Aorta (tissue), 5 donors: ENCODE results near the gene FILIP1. TPM values are rescaled to one million over a fixed set of nuclear protein-coding genes. Genes with fewer than 3 reads are reported as not detected.

ENCODE experiments used
- ATAC-seq: fragments of 200-7000 bp; cut with Tn5 transposase; one replicate; pipeline ENCODE4 v1.9.1; 2022; ENCODE audit warnings: moderate library complexity; ENCODE audit not compliant: low FRiP score
- DNase-seq, 2 donors: peaks; one replicate each; pipeline ENCODE4 v3.0.0-alpha.2; 2020
- H3K27ac ChIP-seq, 2 donors: one replicate each; pipeline ENCODE4 v1.5.1; 2013; ENCODE audit warnings: low read length in 2 of 2, mild to moderate bottlenecking in 2 of 2, moderate library complexity in 2 of 2, control low read depth in 1 of 2, inconsistent platforms in 1 of 2, low read depth in 1 of 2
- H3K27me3 ChIP-seq, 2 donors: one replicate each; pipeline ENCODE4 v1.6.1; 2013; ENCODE audit warnings: control low read depth in 1 of 2, low read length in 1 of 2, mild to moderate bottlenecking in 1 of 2, moderate library complexity in 1 of 2; ENCODE audit not compliant: insufficient read depth in 2 of 2, control insufficient read depth in 1 of 2
- H3K36me3 ChIP-seq, 2 donors: one replicate each; pipeline ENCODE4 v1.6.1; 2013; ENCODE audit warnings: control low read depth in 1 of 2, low read length in 1 of 2, mild to moderate bottlenecking in 1 of 2; ENCODE audit not compliant: insufficient read depth in 2 of 2, control insufficient read depth in 1 of 2
- H3K4me1 ChIP-seq, 2 donors: one replicate each; pipeline ENCODE4 v1.6.1; 2013; ENCODE audit warnings: low read length in 2 of 2, control low read depth in 1 of 2, mild to moderate bottlenecking in 1 of 2, moderate library complexity in 1 of 2; ENCODE audit not compliant: insufficient read depth in 2 of 2, control insufficient read depth in 1 of 2
- H3K4me3 ChIP-seq, 2 donors: one replicate each; pipeline ENCODE4 v1.5.1; 2013; ENCODE audit warnings: low read length in 2 of 2, control low read depth in 1 of 2, mild to moderate bottlenecking in 1 of 2
- H3K9me3 ChIP-seq: one replicate; pipeline ENCODE4 v1.6.1; 2013; ENCODE audit warnings: mild to moderate bottlenecking, low read length; ENCODE audit not compliant: control insufficient read depth
- WGBS, 2 donors: extraction: QIAGEN DNeasy Blood & Tissue Kit; methylation state at CpG; one replicate each; pipeline ENCODE4 v1.1.7; 2013; 5-methylcytosine and 5-hydroxymethylcytosine counted together
- intact Hi-C, 2 donors: fragments of 100-400 bp; cut with DNase I; formaldehyde crosslinking; loops; one replicate each; pipeline versions ENCODE4 v1.14.2 to v1.15.0; 2022
- long read RNA-seq, 2 donors: library from polyadenylated mRNA; unstranded; transcript quantifications; one replicate each; pipeline ENCODE4 v2.0.0, GENCODE V29; 2020 to 2021
- polyA plus RNA-seq, 2 donors: library from polyadenylated mRNA; stranded (reverse); fragments of 200-250 nt; gene quantifications; one replicate each; pipeline ENCODE4 v1.2.3, GENCODE V29; 2013
- total RNA-seq, 2 donors: library from RNA; stranded (reverse); fragmentation: NEBNext Ultra II Directional; extraction: Animal tissue kit (Norgen Biotek cat#: 25700); gene quantifications; one replicate each; pipeline ENCODE4 v1.2.1, GENCODE V29; 2021
- donor health status: healthy with polysubstance abuse.
- donor health status: Bipolar disorder and iron deficiency.
- donor health status: DM: no; HTN: no; CAD: no.
- donor health status: DM: no; HTN: no; CAD: no.
- donor health status: DM: yes; HTN: yes; CAD: no.

FILIP1 gene
- total RNA-seq, result 10 to 100 TPM; 34.4 to 53.3 TPM
- 1 to 10 TPM; 6.9 to 8.3 TPM for polyA plus RNA-seq
- long read RNA-seq, donor 1, partial matches to known transcripts, result 83 of 115 reads
- long read RNA-seq, donor 1, other reads (novel, unspliced or antisense), result 32 of 115 reads
- long read RNA-seq, donor 2, partial matches to known transcripts, result 7 of 17 reads
- long read RNA-seq, donor 2, other reads (novel, unspliced or antisense), result 10 of 17 reads

- no peaks in the 10 kb centered on the region for H3K9me3 ChIP-seq
- peak within 1 kb of the TSS; percentile 97 to 98 for H3K4me3 ChIP-seq
- no peaks in the 10 kb centered on the region for H3K36me3 ChIP-seq
- DNase-seq (peak in 1 of 2 donors; percentile 70), ATAC-seq (peak; percentile 91)
- intact Hi-C loops, result loop anchor here (5.0 kb wide), 5 partner anchors 46 to 211 kb away; partner anchors contain the start of gene TMEM30A (in 1 of the 2)
- WGBS, 2 donors, result 2% methylated on average over 10 of the region's 10 CpGs
- peaks cover 0 to 2% of the 10 kb centered on the region in 2 donors for H3K4me1 ChIP-seq
- H3K27ac ChIP-seq, result peak within 1 kb of the TSS; percentile 89 to 90
- H3K27me3 ChIP-seq, result no peaks in the 10 kb centered on the region
These were observed at the start of gene FILIP1 for GRCh38 chr6:75493400-75494064. FILIP1 (minus strand) TSS chr6:75493800; CDS start chr6:75414972, 78,828 bp downstream.

DNA sequence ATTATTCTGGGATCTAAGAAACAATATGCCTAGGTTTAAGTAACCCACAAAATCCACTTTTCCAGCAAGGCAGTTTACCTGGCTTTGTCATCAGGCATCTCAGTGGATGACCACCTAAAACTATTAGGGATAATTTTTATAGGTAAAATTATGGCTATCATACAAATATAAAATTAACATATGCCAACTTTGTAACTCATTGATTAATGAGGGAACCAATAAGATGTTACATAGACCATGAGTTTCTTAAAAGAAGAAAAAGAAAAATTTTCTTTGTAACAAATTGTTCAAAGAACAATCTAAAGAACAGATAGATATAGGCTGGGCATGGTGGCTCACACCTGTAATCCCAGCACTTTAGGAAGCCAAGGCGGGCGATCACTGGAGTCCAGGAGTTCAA lies 49.7 kb upstream of the FILIP1 start:
- WGBS, 2 donors, result 75 to 79% methylated on average over 2 of the region's 2 CpGs
- no peak overlapping the region for H3K4me3 ChIP-seq
- no peak for ATAC-seq

GRCh38 chr6:75539136-75539535 lies 45.5 kb upstream of the FILIP1 start:
- H3K9me3 ChIP-seq, result no peaks in the 10 kb centered on the region
- H3K4me1 ChIP-seq, result no peaks in the 10 kb centered on the region
- no peak for ATAC-seq
- H3K36me3 ChIP-seq, result no peaks in the 10 kb centered on the region
- intact Hi-C loops, result no loop called here
- DNase-seq, result no peak
- no peak overlapping the region for H3K4me3 ChIP-seq
- 21 to 24% methylated on average over 4 of the region's 4 CpGs for WGBS, 2 donors
- H3K27ac ChIP-seq, result no peak overlapping the region
- H3K27me3 ChIP-seq, result no peaks in the 10 kb centered on the region

More for the DNA sequence above, 49.7 kb upstream of the FILIP1 start:
- no peaks in the 10 kb centered on the region for H3K36me3 ChIP-seq
- intact Hi-C loops, result no loop called here
- no peak overlapping the region for H3K27ac ChIP-seq
- no peaks in the 10 kb centered on the region for H3K4me1 ChIP-seq
- no peaks in the 10 kb centered on the region for H3K27me3 ChIP-seq
- DNase-seq, result no peak
- no peaks in the 10 kb centered on the region for H3K9me3 ChIP-seq

DNA sequence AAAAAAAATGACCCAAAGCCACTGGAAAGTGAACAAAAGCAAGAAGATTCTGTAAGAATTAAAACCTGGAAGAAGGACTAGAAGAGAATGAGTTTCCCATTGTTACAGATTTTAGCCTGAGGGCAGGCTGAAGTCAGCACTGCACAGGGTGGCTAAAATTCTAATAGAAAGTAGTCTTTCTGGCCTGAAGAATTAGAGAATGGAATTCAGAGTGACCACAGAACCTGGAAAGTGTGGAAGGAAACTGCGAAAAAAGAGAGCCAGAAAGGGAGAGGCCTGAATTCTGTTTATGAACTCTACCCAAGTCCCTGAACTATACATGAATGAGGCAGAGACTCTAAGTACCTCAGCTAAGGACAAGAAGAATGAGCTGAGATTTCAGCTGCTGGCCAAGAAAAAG lies 38.9 kb upstream of the FILIP1 start:
- H3K36me3 ChIP-seq, result no peaks in the 10 kb centered on the region
- no peak for DNase-seq
- no peak for ATAC-seq
- no peak overlapping the region for H3K27ac ChIP-seq
- no peak overlapping the region for H3K4me3 ChIP-seq
- H3K27me3 ChIP-seq, result no peaks in the 10 kb centered on the region
- 71 to 93% methylated on average over 1 of the region's 1 CpG for WGBS, 2 donors
- peaks cover 3% of the 10 kb centered on the region for H3K9me3 ChIP-seq
- intact Hi-C loops, result no loop called here
- H3K4me1 ChIP-seq, result no peaks in the 10 kb centered on the region

GRCh38 chr6:75531174-75531573 lies 37.6 kb upstream of the FILIP1 start:
- 40 to 44% methylated on average over 1 of the region's 1 CpG for WGBS, 2 donors
- Histone ChIP-seq H3K4me3 (no peak overlapping the region), H3K9me3 (peaks cover 3% of the 10 kb centered on the region), H3K4me1 (no peaks in the 10 kb centered on the region), H3K36me3 (no peaks in the 10 kb centered on the region), H3K27ac (no peak overlapping the region), H3K27me3 (no peaks in the 10 kb centered on the region)
- ATAC-seq, result no peak
- no peak for DNase-seq
- intact Hi-C loops, result no loop called here

- H3K27ac ChIP-seq, result no peak overlapping the region
These were observed 37.1 kb upstream of the FILIP1 start for GRCh38 chr6:75530696-75531095.

GRCh38 chr6:75528423-75528822 lies 34.8 kb upstream of the FILIP1 start:
- H3K27ac ChIP-seq, result no peak overlapping the region
- no peaks in the 10 kb centered on the region for H3K4me1 ChIP-seq
- H3K4me3 ChIP-seq, result no peak overlapping the region
- ATAC-seq (no peak), DNase-seq (no peak)
- H3K36me3 ChIP-seq, result no peaks in the 10 kb centered on the region
- peaks cover 3% of the 10 kb centered on the region for H3K9me3 ChIP-seq
- intact Hi-C loops, result loop anchor here in 1 of 2 donors (10.0 kb wide), 1 partner anchor 164 kb away; no protein-coding TSS in a partner anchor
- WGBS, 2 donors, result 75 to 80% methylated on average over 2 of the region's 2 CpGs
- no peaks in the 10 kb centered on the region for H3K27me3 ChIP-seq

More at GRCh38 chr6:75530696-75531095, 37.1 kb upstream of the FILIP1 start:
- Histone ChIP-seq H3K36me3 (no peaks in the 10 kb centered on the region), H3K4me1 (no peaks in the 10 kb centered on the region), H3K9me3 (peaks cover 3% of the 10 kb centered on the region), H3K27me3 (no peaks in the 10 kb centered on the region), H3K4me3 (no peak overlapping the region)
- intact Hi-C loops, result no loop called here
- ATAC-seq, result no peak
- DNase-seq, result no peak
- whole genome bisulfite sequencing, 2 donors, result 55 to 62% methylated on average over 4 of the region's 4 CpGs

DNA sequence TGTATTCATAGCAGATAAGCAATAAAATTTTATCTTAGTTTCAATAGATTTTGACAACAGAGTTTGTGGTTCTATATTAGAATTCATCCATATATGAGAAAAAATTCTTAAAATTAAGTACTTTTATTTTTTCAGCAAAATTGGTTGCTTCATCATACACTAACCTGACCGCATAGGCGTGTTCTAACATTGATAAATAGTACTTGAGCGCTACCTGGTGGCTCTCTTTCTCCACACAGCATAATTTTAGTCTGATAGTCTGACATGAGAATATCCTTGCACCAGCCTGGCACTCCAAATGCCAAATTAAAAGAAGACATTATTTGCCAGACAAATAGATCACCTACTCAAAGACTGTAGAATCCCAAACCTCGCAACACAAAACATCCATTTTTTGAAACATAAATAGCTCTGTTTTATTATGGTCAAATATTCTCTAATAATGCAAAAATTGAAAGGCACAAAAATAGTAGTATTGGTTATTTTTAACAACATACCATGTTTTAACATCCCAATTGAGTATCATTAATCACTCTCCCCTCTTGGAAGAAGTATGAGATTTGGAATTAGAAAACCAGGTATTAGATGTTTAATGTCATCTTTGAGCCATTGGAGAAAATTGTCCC lies 33.0 kb upstream of the FILIP1 start:
- Histone ChIP-seq H3K9me3 (no peaks in the 10 kb centered on the region), H3K27me3 (no peaks in the 10 kb centered on the region), H3K4me3 (no peak overlapping the region), H3K36me3 (no peaks in the 10 kb centered on the region), H3K4me1 (no peaks in the 10 kb centered on the region), H3K27ac (no peak overlapping the region)
- DNase-seq (peak in 1 of 2 donors; percentile 44), ATAC-seq (peak; percentile 88)
- 11 to 16% methylated on average over 4 of the region's 4 CpGs for WGBS, 2 donors
- intact Hi-C loops, result loop anchor here (2.0 to 10.0 kb wide), 3 partner anchors 162 to 260 kb away; no protein-coding TSS in a partner anchor
